HepG2 (cell line): Measurements from ENCODE around the gene TRAPPC5. TPM values are rescaled to one million over a fixed set of nuclear protein-coding genes. Genes with fewer than 3 reads are reported as not detected.
A peak's percentile ranks its signal among the peaks of the same experiment; 100 is the strongest.

Experiments
- BCL6 ChIP-seq: IDR thresholded peaks from 2 replicates; pipeline ENCODE4 v1.6.1; 2016; ENCODE audit warnings: missing genetic modification reagents, missing compliant biosample characterization
- CENPT ChIP-seq: sonication (generic); formaldehyde crosslinking; IDR thresholded peaks from 2 replicates; pipeline ENCODE4 v1.8.0; 2022; ENCODE audit warnings: low read depth, mild to moderate bottlenecking, moderate library complexity, missing genetic modification reagents
- HNRNPL ChIP-seq: fragments of 200-400 bp; formaldehyde crosslinking; IDR thresholded peaks from 2 replicates; pipeline ENCODE4 v1.6.1; 2017; ENCODE audit warnings: mild to moderate bottlenecking, low read depth, low read length
- MIXL1 ChIP-seq: IDR thresholded peaks from 2 replicates; pipeline ENCODE4 v1.6.1; 2016
- MLLT10 ChIP-seq: sonication (generic); formaldehyde crosslinking; IDR thresholded peaks from 2 replicates; pipeline ENCODE4 v1.4.0; 2020; ENCODE audit warnings: missing genetic modification reagents
- RXRB ChIP-seq: IDR thresholded peaks from 2 replicates; pipeline ENCODE4 v1.6.1; 2016; ENCODE audit warnings: borderline replicate concordance, missing genetic modification reagents, missing compliant biosample characterization
- SP2 ChIP-seq: sonication (generic); formaldehyde crosslinking; IDR thresholded peaks from 2 replicates; pipeline ENCODE4 v1.5.1; 2020; ENCODE audit warnings: mild to moderate bottlenecking, missing genetic modification reagents
- SP4 ChIP-seq: sonication (generic); formaldehyde crosslinking; IDR thresholded peaks from 2 replicates; pipeline ENCODE4 v1.8.1; 2023; ENCODE audit warnings: mild to moderate bottlenecking, missing genetic modification reagents
- ZBTB7A ChIP-seq: sonication (generic); formaldehyde crosslinking; IDR thresholded peaks from 2 replicates; pipeline ENCODE4 v1.8.0; 2022; ENCODE audit warnings: mild to moderate bottlenecking, missing genetic modification reagents
- ZKSCAN1 ChIP-seq: fragments of 150-350 bp; IDR thresholded peaks from 2 replicates; pipeline ENCODE4 v1.6.1; 2014; ENCODE audit warnings: low read length
- ZMYM3 ChIP-seq: sonication (generic); formaldehyde crosslinking; IDR thresholded peaks from 2 replicates; pipeline ENCODE4 v1.5.1; 2020; ENCODE audit warnings: mild to moderate bottlenecking, missing genetic modification reagents
- ZNF263 ChIP-seq: sonication (generic); formaldehyde crosslinking; IDR thresholded peaks from 2 replicates; pipeline ENCODE4 v1.4.0; 2020; ENCODE audit warnings: missing genetic modification reagents
- ZNF451 ChIP-seq: sonication (generic); formaldehyde crosslinking; IDR thresholded peaks from 2 replicates; pipeline ENCODE4 v1.5.0; 2020; ENCODE audit warnings: mild to moderate bottlenecking, missing genetic modification reagents
- polyA plus RNA-seq, 8 experiments: library from polyadenylated mRNA; depleted of rRNA in 3 of 8; stranded (reverse) in 7 of 8; unstranded in 1 of 8; fragments of >200 nt; fragmentation: Illumina TruSeq in 4 of 8; extraction: Trizol in 4 of 8; gene quantifications; 2 replicates each; pipeline versions ENCODE4 v1.2.1 to v1.2.3, GENCODE V29; 2011 to 2016; ENCODE audit warnings: low read depth in 4 of 8, missing spikeins in 1 of 8, mixed read lengths in 1 of 8; ENCODE audit not compliant: insufficient read depth in 1 of 8
- total RNA-seq, 5 experiments: library from RNA; depleted of rRNA; stranded (reverse); fragments of >200 nt; fragmentation: Illumina TruSeq; extraction: Trizol; gene quantifications; 2 replicates each; pipeline ENCODE4 v1.2.3, GENCODE V29; 2016; ENCODE audit warnings: low read depth in 1 of 5
- TF ChIP-seq, protein P1 (sequence below): sonication (generic); formaldehyde crosslinking; IDR thresholded peaks from 2 replicates; pipeline ENCODE4 v1.9.0; 2021; ENCODE audit warnings: missing genetic modification reagents, borderline replicate concordance
- TF ChIP-seq, protein P2 (sequence below): sonication (generic); formaldehyde crosslinking; IDR thresholded peaks from 2 replicates; pipeline ENCODE4 v1.5.1; 2020; ENCODE audit warnings: mild to moderate bottlenecking, missing genetic modification reagents
- TF ChIP-seq, protein P3 (sequence below): sonication (generic); formaldehyde crosslinking; IDR thresholded peaks from 2 replicates; pipeline ENCODE4 v1.8.1; 2022; ENCODE audit warnings: mild to moderate bottlenecking, missing genetic modification reagents
- TF ChIP-seq, protein P4 (sequence below): IDR thresholded peaks from 2 replicates; pipeline ENCODE4 v1.4.0; 2020; ENCODE audit warnings: mild to moderate bottlenecking, missing genetic modification reagents

TRAPPC5 gene
- total and polyA plus RNA-seq, 2 of the 13 experiments (the other 11 are each of a cell fraction or from before 2014, with no cell fraction given): 38.5 to 78.7 TPM

DNA sequence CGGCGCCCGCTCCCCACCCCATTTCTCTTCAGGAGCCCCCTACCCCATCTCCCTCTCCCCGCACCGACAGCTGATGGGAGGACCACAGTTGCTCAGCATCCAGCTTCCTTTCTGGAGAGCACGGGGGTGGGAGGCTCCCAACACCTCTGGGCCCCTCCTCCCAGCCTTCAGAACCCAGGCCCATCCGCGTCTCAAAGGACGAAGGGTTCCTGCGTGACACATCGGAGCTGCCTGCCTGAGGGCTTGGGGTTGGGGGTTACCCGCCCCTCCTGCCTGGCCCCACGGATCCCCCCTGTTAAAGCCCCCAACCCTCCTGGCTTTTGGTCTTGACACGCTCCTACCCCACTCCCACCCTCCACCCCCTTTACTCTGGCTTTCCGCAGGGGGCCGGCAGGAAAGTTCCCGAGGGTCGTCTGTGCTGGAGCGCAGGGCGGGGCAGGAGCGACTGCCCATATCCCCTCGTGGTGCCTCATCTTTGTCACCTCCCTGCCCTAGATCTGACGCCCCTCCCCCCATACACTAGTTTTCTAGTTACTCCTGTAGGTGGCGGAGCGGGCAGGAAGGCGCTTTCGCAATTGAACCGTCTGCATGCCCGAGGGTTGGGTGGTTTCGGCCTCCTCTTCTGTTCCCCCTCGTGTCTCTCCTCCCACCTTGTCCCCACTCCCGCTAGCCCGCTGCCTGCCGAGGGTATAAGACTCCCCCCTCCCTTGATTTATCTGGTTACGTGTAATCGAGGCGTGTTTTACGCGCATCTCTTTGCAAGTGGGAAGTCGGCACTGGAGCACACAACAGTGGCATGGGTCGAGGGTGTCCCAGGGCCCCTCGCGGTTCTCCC lies 924 bp downstream of the TRAPPC5 start (continued):
- TF ChIP-seq, protein P1, sequence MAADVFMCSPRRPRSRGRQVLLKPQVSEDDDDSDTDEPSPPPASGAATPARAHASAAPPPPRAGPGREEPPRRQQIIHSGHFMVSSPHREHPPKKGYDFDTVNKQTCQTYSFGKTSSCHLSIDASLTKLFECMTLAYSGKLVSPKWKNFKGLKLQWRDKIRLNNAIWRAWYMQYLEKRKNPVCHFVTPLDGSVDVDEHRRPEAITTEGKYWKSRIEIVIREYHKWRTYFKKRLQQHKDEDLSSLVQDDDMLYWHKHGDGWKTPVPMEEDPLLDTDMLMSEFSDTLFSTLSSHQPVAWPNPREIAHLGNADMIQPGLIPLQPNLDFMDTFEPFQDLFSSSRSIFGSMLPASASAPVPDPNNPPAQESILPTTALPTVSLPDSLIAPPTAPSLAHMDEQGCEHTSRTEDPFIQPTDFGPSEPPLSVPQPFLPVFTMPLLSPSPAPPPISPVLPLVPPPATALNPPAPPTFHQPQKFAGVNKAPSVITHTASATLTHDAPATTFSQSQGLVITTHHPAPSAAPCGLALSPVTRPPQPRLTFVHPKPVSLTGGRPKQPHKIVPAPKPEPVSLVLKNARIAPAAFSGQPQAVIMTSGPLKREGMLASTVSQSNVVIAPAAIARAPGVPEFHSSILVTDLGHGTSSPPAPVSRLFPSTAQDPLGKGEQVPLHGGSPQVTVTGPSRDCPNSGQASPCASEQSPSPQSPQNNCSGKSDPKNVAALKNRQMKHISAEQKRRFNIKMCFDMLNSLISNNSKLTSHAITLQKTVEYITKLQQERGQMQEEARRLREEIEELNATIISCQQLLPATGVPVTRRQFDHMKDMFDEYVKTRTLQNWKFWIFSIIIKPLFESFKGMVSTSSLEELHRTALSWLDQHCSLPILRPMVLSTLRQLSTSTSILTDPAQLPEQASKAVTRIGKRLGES: no peak
- no peak for TF ChIP-seq MLLT10
- TF ChIP-seq, protein P2, sequence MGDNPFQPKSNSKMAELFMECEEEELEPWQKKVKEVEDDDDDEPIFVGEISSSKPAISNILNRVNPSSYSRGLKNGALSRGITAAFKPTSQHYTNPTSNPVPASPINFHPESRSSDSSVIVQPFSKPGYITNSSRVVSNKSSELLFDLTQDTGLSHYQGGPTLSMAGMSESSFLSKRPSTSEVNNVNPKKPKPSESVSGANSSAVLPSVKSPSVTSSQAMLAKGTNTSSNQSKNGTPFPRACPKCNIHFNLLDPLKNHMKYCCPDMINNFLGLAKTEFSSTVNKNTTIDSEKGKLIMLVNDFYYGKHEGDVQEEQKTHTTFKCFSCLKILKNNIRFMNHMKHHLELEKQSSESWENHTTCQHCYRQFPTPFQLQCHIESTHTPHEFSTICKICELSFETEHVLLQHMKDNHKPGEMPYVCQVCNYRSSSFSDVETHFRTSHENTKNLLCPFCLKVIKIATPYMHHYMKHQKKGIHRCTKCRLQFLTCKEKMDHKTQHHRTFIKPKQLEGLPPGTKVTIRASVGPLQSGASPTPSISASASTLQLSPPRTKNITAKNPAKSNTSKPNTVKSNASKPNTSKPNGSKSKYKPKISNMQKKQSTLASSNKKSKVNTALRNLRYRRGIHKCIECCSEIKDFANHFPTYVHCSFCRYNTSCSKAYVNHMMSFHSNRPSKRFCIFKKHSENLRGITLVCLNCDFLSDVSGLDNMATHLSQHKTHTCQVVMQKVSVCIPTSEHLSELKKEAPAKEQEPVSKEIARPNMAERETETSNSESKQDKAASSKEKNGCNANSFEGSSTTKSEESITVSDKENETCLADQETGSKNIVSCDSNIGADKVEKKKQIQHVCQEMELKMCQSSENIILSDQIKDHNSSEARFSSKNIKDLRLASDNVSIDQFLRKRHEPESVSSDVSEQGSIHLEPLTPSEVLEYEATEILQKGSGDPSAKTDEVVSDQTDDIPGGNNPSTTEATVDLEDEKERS (CRISPR knock-in tag): 0 out of 2 replicates have a peak, but pooled peaks have one; percentile 58
- no peak for TF ChIP-seq SP2 (CRISPR knock-in tag)
- TF ChIP-seq ZNF451 (CRISPR knock-in tag): no peak
- TF ChIP-seq ZKSCAN1: no peak
- 0 out of 2 replicates have a peak, but pooled peaks have one; percentile 41 for TF ChIP-seq MIXL1 (CRISPR knock-in tag)
- TF ChIP-seq ZNF263 (CRISPR knock-in tag): peak; percentile 29; the same call in 1 of the 2 replicates
- TF ChIP-seq, protein P3, sequence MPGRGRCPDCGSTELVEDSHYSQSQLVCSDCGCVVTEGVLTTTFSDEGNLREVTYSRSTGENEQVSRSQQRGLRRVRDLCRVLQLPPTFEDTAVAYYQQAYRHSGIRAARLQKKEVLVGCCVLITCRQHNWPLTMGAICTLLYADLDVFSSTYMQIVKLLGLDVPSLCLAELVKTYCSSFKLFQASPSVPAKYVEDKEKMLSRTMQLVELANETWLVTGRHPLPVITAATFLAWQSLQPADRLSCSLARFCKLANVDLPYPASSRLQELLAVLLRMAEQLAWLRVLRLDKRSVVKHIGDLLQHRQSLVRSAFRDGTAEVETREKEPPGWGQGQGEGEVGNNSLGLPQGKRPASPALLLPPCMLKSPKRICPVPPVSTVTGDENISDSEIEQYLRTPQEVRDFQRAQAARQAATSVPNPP (CRISPR knock-in tag): no peak
- TF ChIP-seq, protein P4, sequence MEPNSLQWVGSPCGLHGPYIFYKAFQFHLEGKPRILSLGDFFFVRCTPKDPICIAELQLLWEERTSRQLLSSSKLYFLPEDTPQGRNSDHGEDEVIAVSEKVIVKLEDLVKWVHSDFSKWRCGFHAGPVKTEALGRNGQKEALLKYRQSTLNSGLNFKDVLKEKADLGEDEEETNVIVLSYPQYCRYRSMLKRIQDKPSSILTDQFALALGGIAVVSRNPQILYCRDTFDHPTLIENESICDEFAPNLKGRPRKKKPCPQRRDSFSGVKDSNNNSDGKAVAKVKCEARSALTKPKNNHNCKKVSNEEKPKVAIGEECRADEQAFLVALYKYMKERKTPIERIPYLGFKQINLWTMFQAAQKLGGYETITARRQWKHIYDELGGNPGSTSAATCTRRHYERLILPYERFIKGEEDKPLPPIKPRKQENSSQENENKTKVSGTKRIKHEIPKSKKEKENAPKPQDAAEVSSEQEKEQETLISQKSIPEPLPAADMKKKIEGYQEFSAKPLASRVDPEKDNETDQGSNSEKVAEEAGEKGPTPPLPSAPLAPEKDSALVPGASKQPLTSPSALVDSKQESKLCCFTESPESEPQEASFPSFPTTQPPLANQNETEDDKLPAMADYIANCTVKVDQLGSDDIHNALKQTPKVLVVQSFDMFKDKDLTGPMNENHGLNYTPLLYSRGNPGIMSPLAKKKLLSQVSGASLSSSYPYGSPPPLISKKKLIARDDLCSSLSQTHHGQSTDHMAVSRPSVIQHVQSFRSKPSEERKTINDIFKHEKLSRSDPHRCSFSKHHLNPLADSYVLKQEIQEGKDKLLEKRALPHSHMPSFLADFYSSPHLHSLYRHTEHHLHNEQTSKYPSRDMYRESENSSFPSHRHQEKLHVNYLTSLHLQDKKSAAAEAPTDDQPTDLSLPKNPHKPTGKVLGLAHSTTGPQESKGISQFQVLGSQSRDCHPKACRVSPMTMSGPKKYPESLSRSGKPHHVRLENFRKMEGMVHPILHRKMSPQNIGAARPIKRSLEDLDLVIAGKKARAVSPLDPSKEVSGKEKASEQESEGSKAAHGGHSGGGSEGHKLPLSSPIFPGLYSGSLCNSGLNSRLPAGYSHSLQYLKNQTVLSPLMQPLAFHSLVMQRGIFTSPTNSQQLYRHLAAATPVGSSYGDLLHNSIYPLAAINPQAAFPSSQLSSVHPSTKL (CRISPR knock-in tag): 0 out of 2 replicates have a peak, but pooled peaks have one; percentile 15
- no peak for TF ChIP-seq CENPT (CRISPR knock-in tag)
- peak; percentile 61; the same call in 1 of the 2 replicates for TF ChIP-seq ZBTB7A (CRISPR knock-in tag)
- TF ChIP-seq BCL6 (CRISPR knock-in tag): peak; percentile 33; the same call in 1 of the 2 replicates
- TF ChIP-seq HNRNPL: 0 out of 2 replicates have a peak, but pooled peaks have one; percentile 32
- TF ChIP-seq ZMYM3 (CRISPR knock-in tag): peak; percentile 43; the same call in 1 of the 2 replicates
- no peak for TF ChIP-seq SP4 (CRISPR knock-in tag)
- TF ChIP-seq RXRB (CRISPR knock-in tag): peak; percentile 47; the same call in 1 of the 2 replicates
